NCI-H1048 (cell line): ENCODE data around the gene CXCR3.
"Not testable (repeated sequence)": the region's sequence is repeated elsewhere in the genome, so short reads cannot be mapped to it uniquely, and the experiment has no call there.

ENCODE experiments used
- DNase-seq: peaks from one replicate; lab custom pipeline; 2025; lab: John Stamatoyannopoulos, UW

Gene CXCR3

DNA sequence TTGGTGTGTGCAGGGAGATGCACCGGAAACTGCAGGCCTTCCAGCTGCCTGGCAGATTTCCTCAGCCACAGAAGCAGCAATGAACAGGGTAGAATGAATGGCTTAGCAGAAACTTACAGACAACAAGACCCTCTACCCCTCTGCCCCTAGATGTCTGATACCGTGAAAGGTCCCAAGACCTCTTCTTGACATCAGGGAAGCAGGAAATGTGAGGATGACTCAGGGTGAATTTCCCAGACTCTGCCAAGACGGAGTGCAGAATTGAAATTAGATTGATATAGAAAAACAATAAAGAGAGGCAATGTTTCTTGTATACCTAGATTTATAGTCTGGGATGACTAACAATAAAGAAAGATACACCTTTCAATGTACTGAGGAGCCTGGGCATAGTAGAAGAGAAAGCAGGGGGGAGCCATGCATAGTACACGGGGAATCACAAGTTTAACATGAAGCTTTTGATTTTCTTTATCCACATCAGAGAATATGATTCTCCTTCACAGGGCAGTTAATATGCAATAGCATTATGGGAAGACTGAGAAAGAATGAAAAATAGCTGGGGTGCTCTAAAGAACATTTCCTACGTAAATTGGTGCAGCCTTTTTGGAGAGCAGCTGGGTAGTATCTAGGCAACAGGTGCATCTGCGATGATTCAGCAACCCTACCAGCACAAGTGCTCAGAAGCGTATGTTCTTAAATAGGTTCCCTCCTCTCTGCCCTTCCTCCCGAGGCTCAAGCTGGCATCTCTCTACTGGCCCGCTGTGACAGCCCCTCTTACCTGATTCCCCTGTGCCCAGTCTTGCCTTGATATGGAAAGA is 18.3 kb upstream of the CXCR3 start:
- DNase-seq: no peak

DNA sequence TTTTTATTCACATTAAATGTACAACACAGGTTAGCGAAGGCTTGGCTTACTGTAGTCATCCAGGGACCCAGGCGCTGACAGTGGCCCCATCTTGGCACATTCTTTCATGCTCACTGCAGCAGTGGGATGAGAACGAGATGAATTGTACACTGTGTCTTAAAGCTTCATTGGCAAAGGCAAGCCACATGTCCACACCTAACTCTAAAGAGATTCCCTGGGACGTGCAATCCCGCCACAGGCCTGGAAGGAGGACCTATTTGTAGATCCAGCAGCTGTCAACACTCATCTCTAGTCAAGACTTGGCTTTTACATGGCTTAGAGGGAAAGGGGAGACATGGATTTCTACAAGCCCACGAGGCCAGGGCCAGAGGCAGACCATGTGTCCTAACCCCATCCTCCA is 16.1 kb upstream of the CXCR3 start:
- DNase-seq: no peak

GRCh38 chrX:71632923-71633657 is 14.8 kb upstream of the CXCR3 start:
- DNase-seq: no peak

- no peak for DNase-seq
Measured at GRCh38 chrX:71629467-71629866, 11.2 kb upstream of the CXCR3 start.

- DNase-seq: no peak
Measured at GRCh38 chrX:71627588-71628404, 9.5 kb upstream of the CXCR3 start.

GRCh38 chrX:71626576-71626975 is 8.3 kb upstream of the CXCR3 start:
- no peak for DNase-seq

DNA sequence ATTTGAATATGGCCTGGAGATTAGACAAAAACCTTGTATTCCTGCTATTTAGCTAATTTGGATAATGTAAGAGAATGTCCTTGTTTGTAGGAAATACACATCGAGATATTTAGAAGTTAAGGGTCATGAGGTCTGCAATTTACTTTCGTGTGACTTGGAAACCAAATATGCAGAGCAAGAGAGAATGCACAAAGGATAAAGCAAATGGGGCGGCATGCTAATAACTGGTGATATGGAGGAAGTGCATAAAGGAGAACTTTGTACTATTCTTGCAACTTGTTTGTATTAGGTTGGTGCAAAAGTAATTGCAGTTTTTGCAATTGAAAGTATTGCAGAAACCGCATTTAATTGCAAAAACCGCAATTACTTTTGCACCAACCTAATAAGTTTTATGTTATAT is 7.2 kb upstream of the CXCR3 start:
- no peak for DNase-seq

- DNase-seq: no peak
Measured at GRCh38 chrX:71623714-71624113, 5.4 kb upstream of the CXCR3 start.

DNA sequence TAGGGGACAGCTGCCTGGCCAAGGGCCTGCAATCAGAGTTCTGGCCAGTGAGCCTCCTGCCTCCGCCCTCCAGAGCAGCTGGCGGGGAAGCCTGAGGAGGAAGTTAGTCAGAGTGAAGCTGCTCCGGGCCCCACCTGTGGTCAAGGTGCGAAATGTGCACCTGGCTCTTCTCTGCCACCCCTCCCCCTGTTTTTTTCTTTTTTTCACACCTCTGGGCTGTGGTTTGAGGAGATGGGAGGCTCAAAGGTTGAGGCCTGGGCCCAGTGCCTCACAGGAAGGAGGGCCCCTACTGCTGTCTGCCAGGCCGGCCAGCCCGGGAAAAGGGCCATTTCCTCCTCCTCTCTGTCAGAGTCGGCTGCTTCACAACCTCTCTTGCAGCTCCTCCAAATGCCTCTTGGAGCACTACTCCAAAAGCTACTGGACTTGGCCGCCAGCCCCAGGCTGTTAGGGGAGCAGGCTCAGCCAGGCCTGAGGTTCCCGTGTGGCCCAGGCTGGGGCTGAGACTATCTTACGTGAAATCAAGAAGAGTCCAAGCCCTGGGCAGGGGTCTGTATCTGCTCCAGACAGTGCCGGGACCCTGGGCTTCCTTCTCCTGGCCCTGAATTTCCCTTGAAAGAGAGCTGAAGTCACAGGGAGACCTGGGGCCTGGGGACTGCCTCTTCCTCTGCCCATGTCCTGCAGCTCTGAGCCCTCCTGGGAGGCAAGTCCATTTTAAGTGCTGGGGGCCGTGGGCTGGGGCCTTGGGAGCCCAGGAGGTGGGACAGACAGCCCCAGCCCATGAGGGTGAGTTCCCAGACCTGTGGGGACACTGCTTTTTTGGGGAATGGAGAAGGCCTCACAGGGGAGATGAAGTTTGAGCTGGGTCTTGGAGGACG is 4.5 kb upstream of the CXCR3 start:
- DNase-seq: no peak

- DNase-seq: no peak
Measured at GRCh38 chrX:71622032-71622575, 3.8 kb upstream of the CXCR3 start.

DNA sequence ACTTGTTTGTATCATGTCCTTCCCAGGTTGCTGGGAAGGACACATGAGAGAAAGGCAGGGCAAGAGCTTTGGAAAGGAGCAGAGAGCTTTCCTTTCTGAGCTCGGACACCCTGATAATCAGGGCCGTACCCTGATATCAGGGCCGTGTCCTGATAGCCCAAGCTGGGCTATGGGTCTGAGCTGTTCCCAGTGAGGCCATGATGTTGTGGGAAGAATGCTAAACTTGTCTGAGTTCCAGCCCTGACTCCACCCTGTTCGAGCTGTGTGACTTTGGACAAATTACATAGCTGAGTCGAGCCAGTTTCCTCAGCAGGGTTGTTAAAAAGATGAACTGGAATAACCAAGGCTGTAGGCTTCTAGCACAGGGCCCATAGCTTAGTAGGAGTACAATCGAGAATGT is 3.3 kb upstream of the CXCR3 start:
- no peak for DNase-seq

DNA sequence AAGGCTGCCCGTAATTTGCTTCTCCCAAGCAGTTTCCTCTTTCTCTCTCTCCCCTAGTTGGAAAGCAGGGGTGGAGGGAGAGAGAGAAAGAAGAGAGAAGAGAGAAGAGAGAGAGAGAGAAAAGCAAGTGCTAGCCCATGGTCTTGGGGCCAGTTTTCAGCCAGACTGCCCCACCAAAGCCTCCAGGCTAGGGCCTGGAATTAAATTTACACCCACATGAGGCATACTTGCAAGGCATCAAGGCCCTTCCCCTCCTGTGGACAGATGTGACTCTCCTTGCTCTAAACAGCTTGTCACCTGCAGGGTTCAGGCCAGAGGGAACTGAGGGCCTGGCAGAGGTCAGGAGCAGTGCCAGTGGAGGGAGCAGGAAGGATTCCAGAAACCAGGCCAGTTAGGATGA is 1.7 kb upstream of the CXCR3 start:
- DNase-seq: no peak

- DNase-seq: no peak
Measured at GRCh38 chrX:71619193-71619592, 882 bp upstream of the CXCR3 start.

- no peak for DNase-seq
Measured at GRCh38 chrX:71618787-71619186, 476 bp upstream of the CXCR3 start.

- no peak for DNase-seq
Measured at GRCh38 chrX:71617742-71618141, 569 bp downstream of the CXCR3 start.

GRCh38 chrX:71616672-71617529 is 1.4 kb downstream of the CXCR3 start:
- DNase-seq: no peak

GRCh38 chrX:71615954-71616353 is 2.4 kb downstream of the CXCR3 start:
- no peak for DNase-seq

DNA sequence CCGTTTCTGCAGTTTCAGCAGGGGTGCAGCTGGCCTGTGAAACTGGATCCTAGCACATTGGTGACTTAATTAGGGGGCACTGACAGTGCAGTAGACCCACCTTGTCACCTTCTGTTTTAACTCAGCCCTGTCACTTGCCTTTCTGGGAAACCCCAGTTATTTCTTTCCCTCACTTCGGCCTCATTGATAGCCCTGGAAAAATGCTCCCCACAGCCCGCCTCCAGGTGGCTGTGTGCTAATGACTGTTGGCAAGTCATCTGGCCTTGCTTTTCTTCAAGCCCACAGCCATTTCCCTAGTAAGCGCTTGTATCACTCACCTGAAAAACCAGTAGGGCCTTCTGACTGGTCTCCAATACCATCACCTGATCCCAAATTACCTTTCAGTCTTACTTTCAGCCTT is 3.3 kb downstream of the CXCR3 start:
- no peak for DNase-seq

DNA sequence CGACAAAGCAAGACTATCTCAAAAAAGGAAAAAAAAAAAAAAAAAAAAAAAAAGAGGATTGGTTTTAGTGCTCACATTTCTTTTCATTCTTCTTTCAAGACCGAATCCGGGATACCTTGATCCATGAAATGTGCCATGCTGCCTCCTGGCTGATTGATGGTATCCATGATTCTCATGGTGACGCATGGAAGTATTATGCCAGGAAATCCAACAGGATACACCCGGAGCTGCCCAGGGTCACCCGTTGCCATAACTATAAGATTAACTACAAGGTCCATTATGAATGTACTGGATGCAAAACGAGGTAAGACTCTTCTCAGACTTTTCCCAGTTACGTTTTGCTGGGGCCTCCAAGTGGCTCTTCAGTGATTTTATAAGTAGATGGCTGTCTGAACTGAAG is 6.1 kb downstream of the CXCR3 start:
- DNase-seq: no peak

GRCh38 chrX:71611736-71612135 is 6.6 kb downstream of the CXCR3 start:
- DNase-seq: not testable (repeated sequence)
